HG03575 (cell line): ENCODE data around the gene RAI1.

ENCODE experiments used
- ATAC-seq: cut with Tn5 transposase; IDR thresholded peaks from one replicate; pipeline ENCODE4 v1.9.1; 2021; ENCODE audit not compliant: unreplicated experiment, insufficient number of reproducible peaks, low FRiP score; ENCODE audit errors: extremely low read depth

The RAI1 gene

GRCh38 chr17:17785407-17785806, 104.1 kb downstream of the RAI1 start:
- ATAC-seq: no peak

DNA sequence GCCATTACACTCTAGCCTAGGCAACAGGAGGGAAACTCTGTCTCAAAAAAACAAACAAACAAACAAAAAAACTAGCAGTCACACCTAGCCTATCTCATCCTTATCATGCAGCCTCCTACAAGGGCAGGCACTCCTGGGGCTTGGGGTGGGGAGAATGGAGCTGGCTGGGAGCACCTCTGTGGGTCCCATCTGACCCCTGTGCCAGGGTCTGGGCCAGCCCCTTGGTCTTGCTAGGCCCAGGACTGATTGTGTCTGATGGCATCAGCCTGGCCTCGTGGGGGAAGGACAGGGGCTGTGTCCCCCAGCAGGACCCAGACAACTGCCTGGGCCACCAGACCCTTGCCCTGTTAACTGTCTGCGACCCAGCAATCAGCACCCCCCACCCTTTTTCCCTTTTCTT, 105.7 kb downstream of the RAI1 start:
- ATAC-seq: no peak

DNA sequence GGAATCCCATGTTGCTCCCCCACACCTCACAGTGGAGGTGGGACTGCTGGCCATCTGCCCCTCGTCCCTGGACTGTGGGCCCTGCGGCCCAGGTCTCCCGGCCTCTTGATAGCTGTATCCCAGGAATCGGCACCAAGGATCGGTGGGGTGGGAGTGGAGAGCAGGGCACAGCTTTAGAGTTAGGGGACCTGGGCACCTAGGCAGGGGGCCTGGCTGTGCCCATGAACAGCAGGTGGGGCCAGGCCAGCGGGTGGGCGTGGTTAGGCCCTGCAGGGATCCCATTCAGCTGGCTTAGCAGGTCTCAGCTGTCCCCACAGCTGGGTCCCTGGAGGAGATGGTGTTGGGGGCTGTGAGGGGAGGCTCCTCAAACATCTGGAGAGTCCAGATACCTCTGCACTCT, 106.3 kb downstream of the RAI1 start:
- no peak for ATAC-seq

DNA sequence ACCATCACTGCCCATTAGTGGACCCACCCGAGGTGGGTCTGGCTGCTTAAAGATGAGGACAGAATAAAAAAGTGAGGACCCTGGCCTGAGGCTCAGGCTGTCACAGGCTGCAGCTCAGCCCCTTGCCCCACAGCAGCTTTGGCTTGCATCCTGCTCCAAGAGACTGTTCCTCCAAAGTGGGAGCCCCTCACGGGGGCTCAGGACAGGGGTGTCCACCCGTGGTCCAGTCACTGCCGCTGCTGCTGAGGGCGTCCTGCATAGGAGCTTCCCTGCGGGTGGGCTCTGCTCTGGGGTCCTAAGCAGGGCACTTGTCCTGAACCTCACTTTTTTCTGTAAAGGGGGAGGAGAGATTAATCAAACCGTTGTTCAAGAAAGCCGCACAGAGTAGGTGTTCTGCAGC, 107.7 kb downstream of the RAI1 start:
- ATAC-seq: no peak

DNA sequence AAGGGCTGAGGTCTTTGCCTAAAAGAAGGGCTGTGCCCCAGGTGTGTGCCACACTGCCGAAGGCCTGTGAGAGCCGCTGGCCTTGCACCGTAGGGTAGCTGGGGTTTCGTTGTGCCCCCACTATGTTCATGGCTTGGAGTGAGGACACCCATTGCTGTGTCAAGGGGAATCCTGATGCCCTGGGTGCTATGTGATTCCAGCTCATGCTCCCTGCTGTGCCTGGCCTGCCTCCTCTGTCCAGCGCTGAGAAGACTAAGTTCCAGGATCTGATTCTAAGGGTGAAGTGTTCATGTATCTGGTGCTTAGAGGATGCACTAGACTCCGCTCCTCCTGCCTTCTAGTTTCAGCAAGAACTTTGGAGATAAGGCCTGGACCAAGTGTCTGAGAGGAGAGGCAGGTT, 108.2 kb downstream of the RAI1 start:
- ATAC-seq: no peak

- ATAC-seq: no peak
These were observed 108.8 kb downstream of the RAI1 start for GRCh38 chr17:17789828-17790636.

GRCh38 chr17:17790637-17791464, 109.6 kb downstream of the RAI1 start:
- ATAC-seq: no peak

GRCh38 chr17:17792037-17792550, 110.8 kb downstream of the RAI1 start:
- ATAC-seq: no peak

DNA sequence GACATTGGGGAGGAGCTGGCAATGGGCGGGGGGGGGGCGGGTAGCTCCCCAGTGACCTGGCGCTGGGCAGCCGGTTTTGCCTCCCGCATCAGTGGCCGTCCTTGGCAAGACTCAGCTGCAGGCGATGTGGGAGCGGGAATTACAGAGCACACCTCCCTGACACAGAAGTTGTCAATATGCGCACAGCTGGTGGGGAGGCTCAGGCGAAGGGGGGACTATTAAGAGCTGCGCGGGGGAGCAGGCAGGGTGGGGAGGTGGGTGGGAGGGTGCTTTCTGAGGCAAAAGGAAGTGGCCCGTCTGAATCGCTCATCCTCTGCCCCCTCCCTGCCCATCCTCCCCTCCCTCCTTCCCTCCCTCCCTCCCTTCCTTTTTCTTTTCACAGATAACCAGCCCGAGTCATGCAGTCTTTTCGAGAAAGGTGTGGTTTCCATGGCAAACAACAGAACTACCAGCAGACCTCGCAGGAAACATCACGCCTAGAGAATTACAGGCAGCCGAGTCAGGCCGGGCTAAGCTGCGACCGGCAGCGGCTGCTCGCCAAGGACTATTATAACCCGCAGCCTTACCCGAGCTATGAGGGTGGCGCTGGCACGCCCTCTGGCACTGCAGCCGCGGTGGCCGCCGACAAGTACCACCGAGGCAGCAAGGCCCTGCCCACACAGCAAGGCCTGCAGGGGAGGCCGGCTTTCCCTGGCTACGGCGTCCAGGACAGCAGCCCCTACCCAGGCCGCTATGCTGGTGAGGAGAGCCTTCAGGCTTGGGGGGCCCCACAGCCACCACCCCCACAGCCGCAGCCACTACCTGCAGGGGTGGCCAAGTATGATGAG, 111.5 kb downstream of the RAI1 start:
- no peak for ATAC-seq

GRCh38 chr17:17793378-17794214, 112.3 kb downstream of the RAI1 start:
- ATAC-seq: no peak

DNA sequence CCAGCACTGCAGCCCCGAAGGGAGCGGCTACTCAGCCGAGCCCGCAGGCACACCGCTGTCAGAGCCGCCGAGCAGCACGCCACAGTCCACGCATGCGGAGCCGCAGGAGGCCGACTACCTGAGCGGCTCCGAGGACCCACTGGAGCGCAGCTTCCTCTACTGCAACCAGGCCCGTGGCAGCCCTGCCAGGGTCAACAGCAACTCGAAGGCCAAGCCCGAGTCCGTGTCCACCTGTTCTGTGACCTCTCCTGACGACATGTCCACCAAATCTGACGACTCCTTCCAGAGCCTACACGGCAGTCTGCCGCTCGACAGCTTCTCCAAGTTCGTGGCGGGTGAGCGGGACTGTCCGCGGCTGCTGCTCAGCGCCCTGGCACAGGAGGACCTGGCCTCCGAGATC, 113.1 kb downstream of the RAI1 start:
- no peak for ATAC-seq

GRCh38 chr17:17795296-17795695, 114.0 kb downstream of the RAI1 start:
- ATAC-seq: no peak

DNA sequence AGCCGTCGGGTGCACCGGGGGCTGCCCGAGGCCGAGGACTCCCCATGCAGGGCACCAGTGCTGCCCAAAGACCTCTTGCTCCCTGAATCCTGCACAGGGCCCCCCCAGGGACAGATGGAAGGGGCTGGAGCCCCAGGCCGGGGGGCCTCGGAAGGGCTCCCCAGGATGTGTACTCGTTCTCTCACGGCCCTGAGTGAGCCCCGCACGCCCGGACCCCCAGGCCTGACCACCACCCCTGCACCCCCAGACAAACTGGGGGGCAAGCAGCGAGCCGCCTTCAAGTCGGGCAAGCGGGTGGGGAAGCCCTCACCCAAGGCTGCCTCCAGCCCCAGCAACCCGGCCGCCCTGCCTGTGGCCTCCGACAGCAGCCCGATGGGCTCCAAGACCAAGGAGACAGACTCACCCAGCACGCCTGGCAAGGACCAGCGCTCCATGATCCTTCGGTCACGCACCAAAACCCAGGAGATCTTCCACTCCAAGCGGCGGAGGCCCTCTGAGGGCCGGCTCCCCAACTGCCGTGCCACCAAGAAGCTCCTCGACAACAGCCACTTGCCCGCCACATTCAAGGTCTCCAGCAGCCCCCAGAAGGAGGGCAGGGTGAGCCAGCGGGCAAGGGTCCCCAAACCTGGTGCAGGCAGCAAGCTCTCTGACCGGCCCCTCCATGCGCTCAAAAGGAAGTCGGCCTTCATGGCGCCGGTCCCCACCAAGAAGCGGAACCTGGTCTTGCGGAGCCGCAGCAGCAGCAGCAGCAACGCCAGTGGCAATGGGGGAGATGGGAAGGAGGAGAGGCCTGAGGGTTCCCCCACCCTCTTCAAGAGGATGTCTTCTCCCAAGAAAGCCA, 114.9 kb downstream of the RAI1 start:
- ATAC-seq: no peak

DNA sequence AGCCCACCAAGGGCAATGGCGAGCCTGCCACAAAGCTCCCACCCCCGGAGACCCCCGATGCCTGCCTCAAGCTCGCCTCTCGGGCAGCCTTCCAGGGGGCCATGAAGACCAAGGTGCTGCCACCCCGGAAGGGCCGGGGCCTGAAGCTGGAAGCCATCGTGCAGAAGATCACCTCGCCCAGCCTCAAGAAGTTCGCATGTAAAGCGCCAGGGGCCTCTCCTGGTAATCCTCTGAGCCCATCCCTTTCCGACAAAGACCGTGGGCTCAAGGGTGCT, 115.5 kb downstream of the RAI1 start:
- ATAC-seq: no peak

DNA sequence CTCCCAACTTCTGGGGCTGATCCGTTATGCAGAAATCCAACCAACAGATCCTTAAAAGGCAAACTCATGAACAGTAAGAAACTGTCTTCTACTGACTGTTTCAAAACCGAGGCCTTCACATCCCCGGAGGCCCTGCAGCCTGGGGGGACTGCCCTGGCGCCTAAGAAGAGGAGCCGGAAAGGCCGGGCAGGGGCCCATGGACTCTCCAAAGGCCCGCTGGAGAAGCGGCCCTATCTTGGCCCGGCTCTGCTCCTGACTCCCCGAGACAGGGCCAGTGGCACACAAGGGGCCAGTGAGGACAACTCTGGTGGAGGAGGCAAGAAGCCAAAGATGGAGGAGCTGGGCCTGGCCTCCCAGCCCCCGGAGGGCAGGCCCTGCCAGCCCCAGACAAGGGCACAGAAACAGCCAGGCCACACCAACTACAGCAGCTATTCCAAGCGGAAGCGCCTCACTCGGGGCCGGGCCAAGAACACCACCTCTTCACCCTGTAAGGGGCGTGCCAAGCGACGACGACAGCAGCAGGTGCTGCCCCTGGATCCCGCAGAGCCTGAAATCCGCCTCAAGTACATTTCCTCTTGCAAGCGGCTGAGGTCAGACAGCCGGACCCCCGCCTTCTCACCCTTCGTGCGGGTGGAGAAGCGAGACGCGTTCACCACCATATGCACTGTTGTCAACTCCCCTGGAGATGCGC, 116.0 kb downstream of the RAI1 start:
- no peak for ATAC-seq

DNA sequence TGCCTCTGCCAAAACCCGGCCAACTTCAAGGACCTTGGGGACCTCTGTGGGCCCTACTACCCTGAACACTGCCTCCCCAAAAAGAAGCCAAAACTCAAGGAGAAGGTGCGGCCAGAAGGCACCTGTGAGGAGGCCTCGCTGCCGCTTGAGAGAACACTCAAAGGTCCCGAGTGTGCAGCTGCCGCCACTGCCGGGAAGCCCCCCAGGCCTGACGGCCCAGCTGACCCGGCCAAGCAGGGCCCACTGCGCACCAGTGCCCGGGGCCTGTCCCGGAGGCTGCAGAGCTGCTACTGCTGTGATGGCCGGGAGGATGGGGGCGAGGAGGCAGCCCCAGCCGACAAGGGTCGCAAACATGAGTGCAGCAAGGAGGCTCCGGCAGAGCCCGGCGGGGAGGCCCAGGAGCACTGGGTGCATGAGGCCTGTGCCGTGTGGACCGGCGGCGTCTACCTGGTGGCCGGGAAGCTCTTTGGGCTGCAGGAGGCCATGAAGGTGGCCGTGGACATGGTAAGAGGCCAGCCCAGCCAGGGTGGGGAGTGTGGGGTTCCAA, 116.8 kb downstream of the RAI1 start:
- no peak for ATAC-seq

- ATAC-seq: no peak
These were observed 117.5 kb downstream of the RAI1 start for GRCh38 chr17:17798573-17799255.
